HG03342 (cell line): ENCODE measurements around the gene CDK15.
"Not testable (repeated sequence)": the region's sequence is repeated elsewhere in the genome, so short reads cannot be mapped to it uniquely, and the experiment has no call there.

Experiments used
- ATAC-seq: cut with Tn5 transposase; IDR thresholded peaks from one replicate; pipeline ENCODE4 v1.9.1; 2021; ENCODE audit warnings: mild to moderate bottlenecking, moderate library complexity; ENCODE audit not compliant: unreplicated experiment

The CDK15 gene

GRCh38 chr2:201806442-201807170, at the start of gene CDK15:
Gene CDK15, plus strand, starts transcription at chr2:201806537. Its CDS starts 128 bp downstream, at chr2:201806665.
- ATAC-seq, result no peak

GRCh38 chr2:201758234-201758633, 48.1 kb upstream of the CDK15 start:
- no peak for ATAC-seq

GRCh38 chr2:201758873-201759272, 47.5 kb upstream of the CDK15 start:
- ATAC-seq, result no peak

GRCh38 chr2:201759567-201759966, 46.8 kb upstream of the CDK15 start:
- no peak for ATAC-seq

GRCh38 chr2:201761101-201761500, 45.2 kb upstream of the CDK15 start:
- no peak for ATAC-seq

GRCh38 chr2:201764469-201764868, 41.9 kb upstream of the CDK15 start:
- ATAC-seq, result not testable (repeated sequence)

GRCh38 chr2:201765799-201766198, 40.5 kb upstream of the CDK15 start:
- no peak for ATAC-seq

GRCh38 chr2:201768918-201769317, 37.4 kb upstream of the CDK15 start:
- no peak for ATAC-seq

- ATAC-seq, result no peak
Observed at GRCh38 chr2:201769666-201770373, 36.5 kb upstream of the CDK15 start.

- ATAC-seq, result no peak
Observed at GRCh38 chr2:201773990-201774389, 32.3 kb upstream of the CDK15 start.

- ATAC-seq, result no peak
Observed at GRCh38 chr2:201774546-201774945, 31.8 kb upstream of the CDK15 start.

- ATAC-seq, result no peak
Observed at GRCh38 chr2:201775326-201775725, 31.0 kb upstream of the CDK15 start.

- no peak for ATAC-seq
Observed at GRCh38 chr2:201777043-201777442, 29.3 kb upstream of the CDK15 start.

- no peak for ATAC-seq
Observed at GRCh38 chr2:201777869-201778268, 28.5 kb upstream of the CDK15 start.

- peak; percentile 5 for ATAC-seq
Observed at GRCh38 chr2:201779901-201780673, 26.2 kb upstream of the CDK15 start.

- peak; percentile 96 for ATAC-seq
Observed at GRCh38 chr2:201780674-201781493, 25.5 kb upstream of the CDK15 start, which contains the start of gene ALS2. Gene ALS2, minus strand, starts transcription at chr2:201780933. Its CDS starts 12,048 bp downstream, at chr2:201768885.

GRCh38 chr2:201781557-201782051, 24.7 kb upstream of the CDK15 start:
- ATAC-seq, result peak; percentile 6

- ATAC-seq, result no peak
Observed at GRCh38 chr2:201784563-201784962, 21.8 kb upstream of the CDK15 start.

GRCh38 chr2:201785135-201785534, 21.2 kb upstream of the CDK15 start:
- no peak for ATAC-seq

GRCh38 chr2:201786471-201786870, 19.9 kb upstream of the CDK15 start:
- ATAC-seq, result no peak
